Cortex of kidney (tissue), 1 donor: ENCODE measurements around the gene BRF1.
"Not testable (repeated sequence)": the region's sequence is repeated elsewhere in the genome, so short reads cannot be mapped to it uniquely, and the experiment has no call there.

Experiments used
- DNase-seq: peaks from one replicate; lab custom pipeline; 2025; lab: John Stamatoyannopoulos, UW

BRF1 gene, protein sequence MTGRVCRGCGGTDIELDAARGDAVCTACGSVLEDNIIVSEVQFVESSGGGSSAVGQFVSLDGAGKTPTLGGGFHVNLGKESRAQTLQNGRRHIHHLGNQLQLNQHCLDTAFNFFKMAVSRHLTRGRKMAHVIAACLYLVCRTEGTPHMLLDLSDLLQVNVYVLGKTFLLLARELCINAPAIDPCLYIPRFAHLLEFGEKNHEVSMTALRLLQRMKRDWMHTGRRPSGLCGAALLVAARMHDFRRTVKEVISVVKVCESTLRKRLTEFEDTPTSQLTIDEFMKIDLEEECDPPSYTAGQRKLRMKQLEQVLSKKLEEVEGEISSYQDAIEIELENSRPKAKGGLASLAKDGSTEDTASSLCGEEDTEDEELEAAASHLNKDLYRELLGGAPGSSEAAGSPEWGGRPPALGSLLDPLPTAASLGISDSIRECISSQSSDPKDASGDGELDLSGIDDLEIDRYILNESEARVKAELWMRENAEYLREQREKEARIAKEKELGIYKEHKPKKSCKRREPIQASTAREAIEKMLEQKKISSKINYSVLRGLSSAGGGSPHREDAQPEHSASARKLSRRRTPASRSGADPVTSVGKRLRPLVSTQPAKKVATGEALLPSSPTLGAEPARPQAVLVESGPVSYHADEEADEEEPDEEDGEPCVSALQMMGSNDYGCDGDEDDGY

DNA sequence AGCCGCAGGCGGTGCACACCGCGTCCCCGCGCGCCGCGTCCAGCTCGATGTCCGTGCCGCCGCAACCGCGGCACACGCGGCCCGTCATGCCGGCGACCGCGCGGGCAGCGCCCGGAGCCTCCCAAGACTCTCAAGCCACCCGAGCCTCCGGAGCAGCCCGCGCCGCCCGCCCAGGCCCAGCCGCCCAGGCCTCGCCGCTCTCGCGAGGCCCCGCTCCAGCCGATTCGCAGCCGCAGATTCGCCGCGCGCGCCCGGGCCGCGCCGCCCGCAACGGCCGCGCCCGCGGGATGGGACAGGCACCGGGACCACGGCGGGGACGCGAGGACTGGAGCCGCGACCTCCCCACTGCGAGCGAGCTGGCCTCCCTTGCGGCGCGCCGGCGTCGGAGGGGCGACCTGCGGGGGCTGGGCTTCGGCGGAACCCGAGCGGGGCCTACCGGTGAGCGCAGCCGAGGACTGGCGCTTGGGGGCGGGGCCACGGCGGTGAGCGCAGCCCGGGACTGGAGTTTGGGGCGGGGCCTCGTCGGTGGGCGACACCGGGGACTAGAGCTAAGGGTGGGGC lies at the start of gene BRF1:
Gene BRF1 (minus strand): TSS at position 460 of the 561 bp plus-strand sequence. CDS start 372 bp downstream, at position 88.
- DNase-seq: peak; percentile 58

- DNase-seq: no peak
Measured at GRCh38 chr14:105349992-105350391, 49.2 kb upstream of the BRF1 start.

GRCh38 chr14:105348945-105349699 lies 48.3 kb upstream of the BRF1 start:
- no peak for DNase-seq

DNA sequence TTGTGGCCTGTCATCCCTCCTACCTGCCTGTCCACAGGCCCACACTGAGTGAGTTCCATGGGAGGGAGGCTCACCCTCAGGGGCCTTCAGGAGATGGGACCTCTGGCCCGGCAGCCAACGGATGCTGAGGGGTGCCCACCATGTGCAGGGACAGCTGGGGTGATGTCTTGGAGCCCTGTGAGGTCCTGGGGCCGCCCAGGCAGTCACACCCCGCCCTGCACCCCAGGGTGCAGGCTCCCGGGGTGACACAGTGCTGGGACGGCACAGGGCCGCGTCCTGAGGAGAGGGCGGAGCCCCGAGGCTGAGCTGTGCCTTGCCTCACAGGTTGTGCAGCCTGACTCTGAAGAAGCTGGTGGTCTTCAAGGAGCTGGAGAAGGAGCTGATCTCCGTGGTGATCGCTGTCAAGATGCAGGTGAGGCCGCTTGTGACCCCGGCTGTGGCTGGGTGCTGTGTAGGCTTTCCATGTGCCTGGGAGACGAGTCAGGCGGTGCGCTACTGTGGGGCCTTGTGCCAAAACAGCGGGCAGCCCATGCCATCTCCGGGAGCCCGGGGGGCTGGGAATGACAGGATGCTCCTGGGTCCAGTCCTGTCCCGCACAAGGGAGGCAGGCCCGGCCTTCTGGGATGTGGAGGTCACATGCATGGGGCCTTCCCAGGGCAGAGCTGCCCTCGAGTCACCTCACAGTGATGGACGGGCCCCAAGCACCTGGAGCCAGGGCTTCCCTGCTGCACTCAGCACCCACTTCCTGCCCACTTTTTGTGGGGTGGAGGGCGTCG lies 47.6 kb upstream of the BRF1 start:
- no peak for DNase-seq

GRCh38 chr14:105347587-105347968 lies 46.8 kb upstream of the BRF1 start:
- no peak for DNase-seq

- DNase-seq: no peak
Measured at GRCh38 chr14:105346876-105347586, 46.2 kb upstream of the BRF1 start.

- DNase-seq: no peak
Measured at GRCh38 chr14:105346200-105346533, 45.4 kb upstream of the BRF1 start.

GRCh38 chr14:105343194-105343593 lies 42.4 kb upstream of the BRF1 start:
- no peak for DNase-seq

GRCh38 chr14:105340821-105341733 lies 40.3 kb upstream of the BRF1 start:
- DNase-seq: no peak

DNA sequence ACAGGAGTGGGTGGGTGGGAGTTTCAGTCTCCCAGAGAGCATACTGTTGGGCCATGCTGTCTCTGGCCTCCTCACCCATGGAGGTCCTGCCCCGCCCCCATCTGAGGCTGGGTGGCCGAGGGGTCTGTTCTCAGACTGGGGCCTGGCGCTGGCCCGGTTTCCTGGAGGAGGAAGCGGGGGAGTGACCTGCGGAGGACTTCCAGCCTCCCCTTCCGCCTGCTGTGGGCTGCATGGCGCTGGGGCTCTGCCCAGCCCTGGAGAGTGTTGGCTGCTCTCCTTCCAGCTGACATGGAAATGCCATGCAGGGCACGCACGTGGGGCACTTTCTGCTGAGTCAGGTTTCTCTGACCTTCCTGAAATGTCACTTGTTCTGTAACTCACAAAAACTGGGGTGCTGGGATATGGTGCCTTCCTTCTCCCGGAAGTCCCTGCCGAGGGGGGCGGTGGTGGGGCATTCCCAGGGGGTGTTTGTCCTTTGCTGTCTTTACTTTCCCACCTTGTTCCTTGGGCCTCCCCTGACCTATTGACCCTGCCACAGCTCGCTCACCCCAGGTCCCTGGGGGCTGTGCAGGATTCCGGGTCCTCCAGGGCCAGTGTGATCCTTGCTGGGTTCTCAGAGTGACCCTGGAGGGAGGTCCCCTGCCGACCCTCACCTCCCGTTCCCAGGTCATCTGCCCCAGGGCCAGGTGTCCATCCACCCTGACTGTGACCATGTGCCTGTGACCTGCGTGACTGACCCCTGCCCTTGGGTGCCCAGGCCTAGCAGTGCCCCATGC lies 37.4 kb upstream of the BRF1 start:
- DNase-seq: no peak

DNA sequence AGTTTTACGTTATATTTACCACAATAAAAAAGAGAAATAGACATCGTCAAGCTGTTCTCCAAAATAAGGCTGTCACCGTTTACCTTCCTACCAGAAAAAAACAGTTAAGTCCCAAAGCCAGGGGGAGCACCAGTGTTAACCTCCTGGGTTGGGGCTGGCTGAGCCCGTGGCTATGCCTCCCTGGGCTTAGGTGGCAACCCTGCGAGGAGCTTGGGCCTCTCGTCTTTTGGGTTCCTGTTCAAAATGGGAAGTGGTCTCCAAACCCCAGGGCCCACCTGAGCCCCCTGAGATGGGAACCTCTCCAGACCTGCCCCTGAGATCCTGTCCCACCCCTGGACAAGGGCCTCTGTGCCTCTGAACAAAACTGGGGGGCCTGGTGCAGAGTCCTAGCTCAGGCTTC lies 36.6 kb upstream of the BRF1 start:
- no peak for DNase-seq

GRCh38 chr14:105336477-105337287 lies 35.9 kb upstream of the BRF1 start:
- DNase-seq: no peak

GRCh38 chr14:105335735-105336476 lies 35.1 kb upstream of the BRF1 start:
- no peak for DNase-seq

DNA sequence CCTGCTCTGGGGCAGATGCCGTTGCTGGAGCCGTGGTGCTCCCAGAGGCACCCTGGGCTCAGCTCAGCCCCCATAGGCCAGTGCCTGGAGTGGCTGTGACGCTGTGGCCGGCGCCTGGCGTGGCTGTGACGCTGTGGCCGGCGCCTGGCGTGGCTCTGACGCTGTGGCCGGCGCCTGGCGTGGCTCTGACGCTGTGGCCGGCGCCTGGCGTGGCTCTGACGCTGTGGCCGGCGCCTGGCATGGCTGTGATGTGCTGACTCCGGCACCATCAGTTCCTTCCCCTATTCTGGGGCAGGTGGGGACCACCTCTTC lies 34.4 kb upstream of the BRF1 start:
- not testable (repeated sequence) for DNase-seq

DNA sequence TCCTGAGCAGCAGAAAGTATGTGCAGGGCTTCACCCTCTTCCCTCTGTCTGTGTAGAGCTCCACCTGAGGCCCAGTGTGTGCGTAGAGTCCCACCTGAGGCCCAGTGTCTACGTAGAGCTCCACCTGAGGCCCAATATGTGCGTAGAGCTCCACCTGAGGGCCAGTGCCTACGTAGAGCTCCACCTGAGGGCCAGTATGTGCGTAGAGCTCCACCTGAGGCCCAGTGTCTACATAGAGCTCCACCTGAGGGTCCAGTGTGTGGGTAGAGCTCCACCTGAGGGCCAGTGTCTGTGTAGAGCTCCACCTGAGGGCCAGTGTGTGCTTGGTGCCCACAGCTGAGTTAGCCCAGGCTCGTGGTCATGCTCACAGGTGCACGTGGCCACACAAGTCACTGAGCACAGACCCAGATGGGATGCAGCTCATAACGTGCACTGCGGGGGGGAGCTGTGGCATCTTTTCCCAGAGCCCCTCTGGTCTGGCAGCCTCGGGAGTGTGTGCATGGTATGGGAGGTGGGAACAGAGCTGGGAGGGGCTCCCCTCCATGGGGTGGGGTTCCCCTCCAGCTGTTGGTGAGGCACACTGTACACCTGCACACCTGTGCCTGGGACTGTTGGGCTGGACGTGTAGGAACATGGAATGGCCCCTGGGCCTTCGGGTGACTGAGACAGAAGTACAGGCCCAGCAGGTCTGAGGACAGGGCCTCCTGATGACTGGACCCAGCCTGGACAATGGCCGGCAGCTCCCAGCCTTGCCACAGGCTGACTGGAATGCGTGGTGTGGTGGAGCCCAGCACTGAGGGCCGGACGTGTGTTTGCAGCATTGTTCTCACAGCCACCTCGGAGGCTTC lies 33.8 kb upstream of the BRF1 start:
- no peak for DNase-seq

DNA sequence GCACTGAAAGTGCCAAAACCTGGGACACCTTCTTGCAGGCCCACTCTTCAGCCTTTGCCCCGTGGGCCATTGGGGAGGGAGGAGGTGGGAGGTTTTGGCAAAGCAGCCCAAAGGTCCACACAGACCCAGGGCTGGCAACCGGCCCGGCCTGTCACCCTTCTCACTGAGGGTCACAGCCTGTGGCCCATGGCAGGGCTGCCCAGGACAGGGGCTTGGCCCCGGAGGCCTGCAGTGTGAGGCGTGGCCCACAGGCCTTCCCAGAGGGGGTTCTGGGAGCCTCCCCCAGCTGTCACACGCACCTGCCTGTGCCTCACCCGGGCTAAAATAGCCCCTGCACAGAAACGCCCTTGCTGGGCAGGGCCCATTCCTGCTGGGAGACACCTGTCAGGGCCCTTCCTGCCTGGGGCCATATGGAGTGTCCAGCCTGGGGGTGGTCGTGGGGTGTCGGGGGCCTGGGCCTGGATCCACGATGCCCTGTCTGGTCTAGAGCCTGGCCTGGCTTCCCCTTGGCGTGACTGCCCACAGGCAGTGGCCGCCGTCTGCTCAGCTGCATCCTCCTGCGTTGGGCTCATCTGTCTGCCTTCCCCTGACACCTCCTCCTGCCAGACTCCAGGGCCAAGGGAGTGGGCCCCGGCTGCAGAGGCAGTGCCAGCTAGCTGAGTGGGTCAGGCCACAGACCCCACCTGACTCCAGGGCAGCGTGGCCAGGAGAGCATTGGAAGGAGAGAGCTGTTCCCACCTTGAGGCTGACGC lies 33.0 kb upstream of the BRF1 start:
- no peak for DNase-seq
